ENCODE measurements around the gene DHRS12.

The DHRS12 gene

DNA sequence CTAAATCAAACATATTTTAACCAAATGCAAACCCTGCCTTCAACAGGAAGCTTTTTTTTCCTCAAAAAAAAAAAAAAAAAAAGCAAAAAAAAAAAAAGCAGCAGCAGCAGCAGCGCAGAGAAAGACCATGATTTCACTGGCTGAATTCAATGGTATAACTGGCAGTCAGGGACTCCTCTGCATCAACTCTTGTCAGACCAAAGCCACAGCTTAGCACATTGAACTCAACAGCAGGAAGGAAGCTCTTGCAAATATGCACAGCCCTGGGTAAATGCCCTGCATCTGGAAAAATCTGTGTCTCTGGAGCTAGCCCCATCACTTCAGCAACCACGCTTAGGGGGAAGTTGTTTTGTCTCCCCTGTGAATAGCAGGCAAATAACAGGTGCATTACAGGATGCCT is 17.6 kb upstream of the DHRS12 start:
- Mint-ChIP-seq H3K27ac (peak overlapping the region; percentile 98), H3K27me3 (no peaks in the 10 kb centered on the region), H3K4me1 (ENCODE audit: low read depth) (peaks cover 100% of the 10 kb centered on the region), H3K36me3 (ENCODE audit: low read depth) (no peaks in the 10 kb centered on the region), H3K4me3 (peak overlapping the region; percentile 79), H3K9me3 (no peaks in the 10 kb centered on the region)

DNA sequence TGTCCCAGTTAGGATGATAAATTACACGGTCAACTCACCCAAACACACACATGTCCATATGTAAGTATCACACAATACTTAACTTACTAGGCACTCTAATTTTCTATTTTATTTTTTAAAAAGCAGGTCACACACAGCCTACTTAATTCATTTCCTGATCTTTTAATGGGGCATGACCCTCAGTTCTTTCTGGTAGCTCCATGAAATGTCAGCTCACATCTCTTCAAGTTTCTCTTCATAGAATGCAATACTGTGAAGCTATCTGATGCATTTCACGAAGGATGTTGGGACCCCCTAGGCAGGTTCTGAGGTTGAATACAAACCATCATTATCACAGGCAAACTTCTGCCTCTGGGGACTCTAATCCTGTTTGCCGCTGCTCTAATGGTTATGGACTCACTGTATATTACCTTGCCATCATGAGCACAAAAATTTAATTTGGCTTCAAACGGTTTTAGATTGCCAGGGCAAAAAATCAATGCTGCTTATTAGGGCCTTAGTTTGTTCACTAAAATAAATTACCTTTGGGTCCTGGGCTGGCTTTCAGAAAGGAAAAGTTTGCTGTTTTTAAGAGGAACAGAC is 16.1 kb upstream of the DHRS12 start:
- H3K4me3 Mint-ChIP-seq: peak overlapping the region; percentile 79
- peak overlapping the region; percentile 98 for H3K27ac Mint-ChIP-seq
- no peaks in the 10 kb centered on the region for H3K36me3 Mint-ChIP-seq (ENCODE audit: low read depth)
- H3K27me3 Mint-ChIP-seq: no peaks in the 10 kb centered on the region
- peaks cover 100% of the 10 kb centered on the region for H3K4me1 Mint-ChIP-seq (ENCODE audit: low read depth)
- H3K9me3 Mint-ChIP-seq: no peaks in the 10 kb centered on the region

DNA sequence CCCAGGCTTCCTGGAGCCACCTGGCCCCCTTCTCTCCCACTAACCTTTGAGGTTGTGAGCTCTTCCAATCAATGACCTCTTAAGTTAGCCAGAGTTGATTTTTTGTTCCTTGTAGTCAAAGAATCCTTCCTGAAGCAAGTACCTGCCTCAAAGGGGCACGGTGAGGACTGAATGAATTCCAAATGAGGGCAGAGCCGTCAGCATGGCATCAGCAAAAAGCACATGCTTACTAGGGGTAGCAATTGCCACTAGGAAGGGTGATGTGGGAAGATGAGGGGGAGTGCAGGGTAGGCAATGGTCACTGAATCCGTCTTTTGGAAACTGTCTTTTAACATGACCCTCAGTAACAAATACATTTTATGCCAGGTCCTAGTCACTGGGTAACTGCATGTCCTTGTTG is 15.6 kb upstream of the DHRS12 start:
- no peaks in the 10 kb centered on the region for H3K9me3 Mint-ChIP-seq
- peak overlapping the region; percentile 98 for H3K27ac Mint-ChIP-seq
- H3K4me3 Mint-ChIP-seq: peak overlapping the region; percentile 79
- H3K27me3 Mint-ChIP-seq: no peaks in the 10 kb centered on the region
- peaks cover 100% of the 10 kb centered on the region for H3K4me1 Mint-ChIP-seq (ENCODE audit: low read depth)
- H3K36me3 Mint-ChIP-seq (ENCODE audit: low read depth): no peaks in the 10 kb centered on the region

DNA sequence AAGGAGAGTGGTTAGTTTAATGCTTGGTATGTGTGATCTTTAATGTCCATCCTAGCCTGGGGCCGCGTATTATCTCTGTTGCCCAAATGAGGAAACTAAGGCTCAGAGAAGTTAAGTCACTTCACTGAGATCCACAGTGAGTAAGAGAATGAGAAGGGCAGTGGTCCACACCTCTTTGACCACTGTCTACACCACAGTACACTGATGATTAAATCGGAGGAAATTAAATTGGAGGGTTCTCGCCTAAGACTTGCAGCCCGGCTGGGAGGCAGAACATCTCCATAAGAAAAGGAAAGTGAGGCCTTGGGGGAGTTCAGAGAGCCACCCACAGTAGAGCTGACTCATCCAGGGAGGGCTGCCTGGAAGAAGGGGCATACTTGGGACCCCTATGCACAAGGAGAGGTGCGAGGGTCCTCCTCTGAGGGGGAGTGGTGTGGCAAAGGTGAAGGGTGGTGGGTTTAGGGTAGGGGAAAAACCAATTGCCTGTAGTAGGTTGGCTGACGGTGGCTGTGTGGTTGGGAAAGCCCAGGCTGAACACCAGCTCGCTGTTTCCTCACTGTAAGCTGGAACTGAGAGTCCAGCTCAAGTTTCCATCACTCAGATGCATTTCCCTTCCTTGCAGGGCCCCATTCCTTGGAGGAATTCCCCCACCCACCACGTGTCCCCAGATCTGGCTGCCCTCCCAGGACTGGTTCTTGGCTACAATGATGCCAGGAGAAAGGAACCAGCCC is 15.0 kb upstream of the DHRS12 start:
- peak overlapping the region; percentile 98 for H3K27ac Mint-ChIP-seq
- H3K4me1 Mint-ChIP-seq (ENCODE audit: low read depth): peaks cover 100% of the 10 kb centered on the region
- H3K27me3 Mint-ChIP-seq: no peaks in the 10 kb centered on the region
- H3K36me3 Mint-ChIP-seq (ENCODE audit: low read depth): no peaks in the 10 kb centered on the region
- peak overlapping the region; percentile 79 for H3K4me3 Mint-ChIP-seq
- H3K9me3 Mint-ChIP-seq: no peaks in the 10 kb centered on the region

DNA sequence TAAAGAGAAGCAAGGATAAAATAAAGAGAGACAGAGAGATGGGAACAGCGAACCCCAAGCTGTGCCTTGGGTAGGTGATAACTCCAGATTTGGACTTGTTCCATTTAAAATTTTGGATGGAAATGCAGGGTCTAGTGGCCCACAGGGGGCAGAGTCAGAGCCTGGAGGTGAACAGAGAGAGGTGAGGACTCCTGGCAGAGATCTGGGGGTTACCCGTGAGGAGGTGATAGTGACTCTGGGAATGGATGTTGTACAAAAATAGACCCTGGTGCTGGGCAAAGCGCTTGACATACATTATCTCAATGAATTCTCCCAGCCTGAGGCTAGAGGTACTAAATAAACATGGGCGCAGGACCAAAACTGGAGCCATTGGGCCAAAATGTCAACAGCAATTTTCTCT is 14.3 kb upstream of the DHRS12 start:
- Mint-ChIP-seq H3K4me1 (ENCODE audit: low read depth) (peaks cover 99% of the 10 kb centered on the region), H3K4me3 (peak overlapping the region; percentile 79), H3K9me3 (no peaks in the 10 kb centered on the region), H3K36me3 (ENCODE audit: low read depth) (no peaks in the 10 kb centered on the region), H3K27ac (peak overlapping the region; percentile 98), H3K27me3 (no peaks in the 10 kb centered on the region)

DNA sequence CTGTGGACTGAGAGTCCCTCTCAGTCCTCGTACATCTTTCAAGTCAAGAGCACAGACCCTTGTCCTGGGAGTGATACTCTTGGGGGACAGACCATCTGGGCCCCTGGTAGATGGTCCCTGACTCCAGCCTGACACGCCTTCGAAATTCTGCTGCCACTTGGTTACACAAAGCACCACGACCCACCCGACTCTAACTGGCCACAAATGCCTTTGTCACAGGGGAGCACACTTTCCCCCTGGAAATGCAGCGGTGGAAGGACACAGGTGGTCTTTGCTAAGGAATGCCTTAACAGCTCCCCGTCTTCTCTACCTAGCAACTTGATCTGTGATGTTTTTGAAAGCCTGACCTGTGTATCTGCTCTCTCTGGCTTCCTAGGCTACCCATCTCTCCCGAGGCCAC is 13.8 kb upstream of the DHRS12 start:
- Mint-ChIP-seq H3K4me1 (ENCODE audit: low read depth) (peaks cover 99% of the 10 kb centered on the region), H3K27ac (peak overlapping the region; percentile 98), H3K4me3 (peak overlapping the region; percentile 79), H3K9me3 (no peaks in the 10 kb centered on the region), H3K36me3 (ENCODE audit: low read depth) (no peaks in the 10 kb centered on the region), H3K27me3 (no peaks in the 10 kb centered on the region)

DNA sequence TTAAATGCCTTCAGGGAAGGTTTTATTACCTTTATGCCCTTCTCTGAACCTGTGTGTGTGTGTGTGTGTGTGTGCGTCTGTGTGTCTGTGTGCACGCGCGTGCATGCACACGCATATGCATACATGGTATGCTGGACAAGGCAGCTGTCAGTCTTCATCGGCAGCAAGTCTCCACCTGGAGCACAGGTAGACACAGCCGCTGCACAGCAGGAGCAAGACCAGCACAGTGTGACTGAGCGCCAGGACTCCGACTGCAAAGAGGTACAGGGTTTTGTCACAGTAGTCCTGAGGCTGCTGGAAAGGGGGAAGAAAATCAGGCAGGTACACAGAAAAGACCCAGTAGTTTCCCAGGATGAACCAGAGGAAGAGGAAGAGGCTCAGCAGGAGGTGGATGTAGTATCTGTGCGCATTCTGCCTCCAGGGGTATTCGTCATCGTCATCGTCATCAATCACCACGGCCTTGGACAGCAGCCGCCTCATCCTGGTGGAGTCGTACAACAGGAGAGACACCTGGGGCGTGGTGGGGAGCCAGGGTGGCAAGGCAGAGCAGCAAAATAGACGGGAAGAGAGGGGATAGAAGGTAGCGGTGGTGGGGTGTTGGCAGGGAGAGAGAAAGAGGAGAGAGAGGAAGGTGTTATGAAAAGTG is 12.8 kb upstream of the DHRS12 start:
- Mint-ChIP-seq H3K27ac (peak overlapping the region; percentile 56), H3K9me3 (no peaks in the 10 kb centered on the region), H3K4me1 (ENCODE audit: low read depth) (peaks cover 99% of the 10 kb centered on the region), H3K36me3 (ENCODE audit: low read depth) (no peaks in the 10 kb centered on the region), H3K27me3 (no peaks in the 10 kb centered on the region), H3K4me3 (no peak overlapping the region)

DNA sequence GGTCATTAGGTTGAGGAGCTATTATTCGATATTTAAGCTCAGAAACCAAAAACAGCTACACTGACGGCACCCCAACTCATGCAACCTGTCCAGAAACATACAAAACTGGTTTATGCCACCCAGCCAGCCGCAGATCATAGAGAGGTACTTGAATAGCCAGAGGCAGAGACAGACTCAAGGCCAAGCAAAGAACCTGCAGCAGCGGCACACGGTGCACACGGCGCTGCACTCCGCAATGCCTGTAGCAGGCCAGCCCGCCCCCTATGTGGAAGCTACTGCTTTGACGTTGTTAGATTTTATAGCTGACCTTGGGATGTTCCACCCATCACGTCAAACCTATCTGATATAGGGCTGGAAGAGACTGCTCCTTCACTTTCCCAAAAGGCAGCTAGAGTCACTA is 11.9 kb upstream of the DHRS12 start:
- Mint-ChIP-seq H3K36me3 (ENCODE audit: low read depth) (no peaks in the 10 kb centered on the region), H3K27ac (peak overlapping the region; percentile 83), H3K9me3 (no peaks in the 10 kb centered on the region), H3K4me1 (ENCODE audit: low read depth) (peaks cover 99% of the 10 kb centered on the region), H3K4me3 (peak overlapping the region; percentile 61), H3K27me3 (no peaks in the 10 kb centered on the region)

DNA sequence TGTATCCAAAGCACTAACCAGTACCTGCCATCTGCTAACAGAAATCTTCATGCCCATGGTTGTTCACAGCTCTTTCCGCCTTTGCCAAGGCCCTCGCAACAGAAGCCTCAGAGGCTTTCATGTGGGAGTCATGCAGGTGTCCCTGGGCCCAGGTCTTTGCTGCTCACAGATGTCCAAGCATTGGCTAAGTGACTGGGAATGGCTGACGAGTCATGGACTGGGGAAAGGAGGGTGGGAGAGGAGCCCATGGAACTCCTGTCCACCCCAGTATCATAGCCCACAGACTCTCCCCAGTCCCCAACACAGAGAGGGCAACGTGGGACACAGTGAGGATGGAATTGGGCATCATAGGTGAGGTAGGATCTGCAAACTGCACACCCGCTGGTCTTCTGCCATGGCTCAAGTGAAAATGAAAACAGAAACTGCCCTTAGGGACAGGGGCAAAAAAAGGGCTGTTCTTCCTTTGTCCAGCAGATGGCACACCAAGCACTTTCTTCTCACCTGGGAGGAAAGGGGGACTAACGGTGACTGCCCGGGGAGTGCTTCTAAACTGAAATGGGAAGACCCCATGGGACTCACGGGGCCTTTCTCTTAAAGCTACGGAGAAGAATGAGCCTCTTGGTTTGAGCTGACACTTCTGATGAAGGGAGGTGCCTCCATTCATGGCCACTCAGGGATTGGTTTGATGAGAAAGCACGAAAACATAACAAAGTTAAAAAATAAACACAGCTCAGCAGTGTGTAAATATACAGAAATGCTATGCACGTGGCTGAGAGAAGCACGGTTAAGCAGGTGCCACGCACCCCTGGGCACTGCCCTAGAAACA is 11.1 kb upstream of the DHRS12 start:
- Mint-ChIP-seq H3K27me3 (no peaks in the 10 kb centered on the region), H3K27ac (peak overlapping the region; percentile 83), H3K4me1 (ENCODE audit: low read depth) (peaks cover 93% of the 10 kb centered on the region), H3K4me3 (peak overlapping the region; percentile 61), H3K36me3 (ENCODE audit: low read depth) (no peaks in the 10 kb centered on the region), H3K9me3 (no peaks in the 10 kb centered on the region)

DNA sequence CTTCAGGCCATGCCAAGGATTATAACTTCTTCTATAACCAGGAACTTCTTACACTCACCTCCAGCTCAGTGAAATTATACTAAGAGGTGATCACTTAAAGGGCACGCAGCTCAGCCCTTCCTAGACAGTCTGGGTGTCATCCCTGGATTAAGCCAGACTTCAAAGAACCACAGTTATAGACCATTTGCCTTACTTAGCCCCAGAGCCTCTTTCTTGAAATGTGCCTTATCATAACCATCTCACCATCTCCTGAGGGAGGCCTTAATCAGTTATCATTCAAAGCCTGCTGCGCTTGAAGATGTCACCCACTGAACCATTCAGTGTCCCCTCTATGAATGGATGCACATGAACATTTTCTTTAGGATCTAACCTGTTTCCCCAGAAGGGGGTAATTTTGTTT is 10.1 kb upstream of the DHRS12 start:
- Mint-ChIP-seq H3K27me3 (no peaks in the 10 kb centered on the region), H3K27ac (peak overlapping the region; percentile 83), H3K36me3 (ENCODE audit: low read depth) (peaks cover 3% of the 10 kb centered on the region), H3K4me3 (no peak overlapping the region), H3K4me1 (ENCODE audit: low read depth) (peaks cover 83% of the 10 kb centered on the region), H3K9me3 (no peaks in the 10 kb centered on the region)

DNA sequence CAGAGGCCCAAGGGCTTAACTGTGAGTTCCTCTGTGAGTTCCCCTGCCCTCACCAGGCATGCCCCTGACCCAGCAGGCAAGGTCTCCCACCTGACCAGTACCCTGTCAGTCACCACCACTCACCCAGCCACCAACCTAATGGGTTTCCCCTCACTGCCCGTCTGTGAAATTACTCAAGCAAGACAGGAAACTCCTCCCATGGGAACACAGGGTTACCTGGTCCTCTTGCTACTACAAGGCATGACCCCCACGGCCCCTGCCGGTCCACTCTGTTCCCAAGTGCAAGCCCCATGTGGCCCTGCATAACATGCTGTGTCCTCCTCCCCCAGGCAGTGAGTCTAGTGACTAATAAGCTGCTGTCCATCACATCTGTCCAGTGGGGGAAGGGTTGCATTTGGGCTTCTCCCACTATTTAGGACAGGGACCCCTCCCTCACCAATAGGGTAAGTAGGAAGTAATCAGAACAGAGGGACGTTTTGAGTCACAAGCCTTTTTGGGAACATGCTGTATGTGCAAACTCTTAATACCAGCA is 8.0 kb upstream of the DHRS12 start:
- Mint-ChIP-seq H3K9me3 (no peaks in the 10 kb centered on the region), H3K27me3 (no peaks in the 10 kb centered on the region), H3K4me3 (no peak overlapping the region), H3K4me1 (ENCODE audit: low read depth) (peaks cover 62% of the 10 kb centered on the region), H3K27ac (peak overlapping the region; percentile 87), H3K36me3 (ENCODE audit: low read depth) (peaks cover 7% of the 10 kb centered on the region)

DNA sequence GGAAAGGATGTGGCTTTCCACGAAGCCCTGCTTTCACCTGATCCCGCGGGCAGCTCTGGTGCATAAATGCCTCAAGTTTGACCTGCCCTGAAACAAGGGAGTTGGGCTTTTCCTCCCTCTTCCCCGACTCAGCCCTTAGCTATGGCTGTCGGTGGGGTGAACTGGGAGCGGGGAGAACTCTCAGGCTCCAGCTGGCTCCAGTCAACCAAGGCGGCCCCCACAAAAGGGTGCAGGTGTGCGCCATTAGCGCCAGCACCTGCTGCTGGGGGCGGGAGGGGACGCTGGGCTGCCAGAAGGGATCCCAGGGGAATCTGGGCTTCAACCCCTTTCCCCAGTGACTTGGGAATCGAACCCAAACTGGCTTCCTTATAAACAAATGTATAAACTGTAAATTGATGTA is 7.1 kb upstream of the DHRS12 start:
- Mint-ChIP-seq H3K36me3 (ENCODE audit: low read depth) (peaks cover 7% of the 10 kb centered on the region), H3K27me3 (no peaks in the 10 kb centered on the region), H3K4me3 (no peak overlapping the region), H3K27ac (peak overlapping the region; percentile 87), H3K9me3 (no peaks in the 10 kb centered on the region), H3K4me1 (ENCODE audit: low read depth) (peaks cover 60% of the 10 kb centered on the region)

DNA sequence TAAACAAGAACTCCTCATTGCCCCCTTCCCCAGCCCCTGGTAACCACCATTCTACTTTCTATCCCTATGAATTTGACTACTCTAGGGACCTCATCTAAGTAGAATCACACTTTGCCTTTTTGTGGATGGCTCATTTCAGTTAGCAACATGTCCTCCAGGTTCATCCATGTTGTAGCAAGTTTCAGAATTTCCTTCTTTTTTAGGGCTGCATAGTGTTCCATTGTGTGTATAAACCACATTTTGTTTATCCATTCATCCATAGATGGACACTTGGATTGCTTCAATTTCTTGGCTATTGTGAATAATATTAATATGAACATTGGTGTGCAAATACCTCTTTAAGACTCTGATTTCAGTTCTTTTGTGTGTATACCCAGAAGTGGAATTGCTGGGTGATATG is 4.8 kb upstream of the DHRS12 start:
- Mint-ChIP-seq H3K4me3 (no peak overlapping the region), H3K27ac (no peak overlapping the region), H3K9me3 (no peaks in the 10 kb centered on the region), H3K4me1 (ENCODE audit: low read depth) (peaks cover 56% of the 10 kb centered on the region), H3K27me3 (no peaks in the 10 kb centered on the region), H3K36me3 (ENCODE audit: low read depth) (peaks cover 17% of the 10 kb centered on the region)

DNA sequence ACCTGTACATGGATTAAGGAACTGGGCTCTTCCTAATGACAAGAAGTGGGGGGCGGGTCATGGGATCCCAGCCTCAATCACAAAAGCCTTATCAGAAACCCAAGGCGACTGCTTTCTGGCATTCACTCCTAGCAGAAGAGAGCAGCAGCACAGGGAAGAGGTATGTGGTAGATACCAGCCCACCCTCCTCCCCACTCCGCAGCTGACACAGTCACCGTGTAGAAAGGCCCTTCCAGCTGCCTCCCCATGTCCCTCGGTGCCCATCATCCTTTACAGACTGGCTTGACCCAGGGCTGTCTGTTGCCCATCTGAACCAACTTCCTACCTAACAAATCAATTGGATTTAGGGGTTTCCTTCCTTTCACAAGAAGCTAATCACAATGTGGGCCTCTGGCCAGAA is 3.1 kb upstream of the DHRS12 start:
- no peak overlapping the region for H3K4me3 Mint-ChIP-seq
- peak overlapping the region; percentile 26 for H3K27ac Mint-ChIP-seq
- no peaks in the 10 kb centered on the region for H3K9me3 Mint-ChIP-seq
- H3K36me3 Mint-ChIP-seq (ENCODE audit: low read depth): peaks cover 17% of the 10 kb centered on the region
- no peaks in the 10 kb centered on the region for H3K27me3 Mint-ChIP-seq
- H3K4me1 Mint-ChIP-seq (ENCODE audit: low read depth): peaks cover 54% of the 10 kb centered on the region

DNA sequence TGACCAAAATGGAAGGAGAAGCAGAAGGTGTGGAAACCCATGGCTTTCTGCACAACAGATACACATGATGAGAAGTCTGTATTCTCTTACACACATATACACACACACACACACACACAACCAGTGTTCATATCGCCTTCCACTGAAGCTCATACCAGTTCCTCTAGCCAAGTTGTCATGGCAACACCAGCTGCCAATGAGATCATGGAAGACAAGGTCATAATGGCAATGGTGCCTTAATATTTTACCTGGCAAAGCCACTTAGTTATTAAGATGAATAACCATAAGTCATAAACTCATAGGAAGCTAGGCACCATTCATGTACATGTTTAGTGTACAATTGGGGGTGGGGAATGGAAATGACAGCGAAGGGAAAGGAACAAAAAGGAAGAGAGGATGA is 2.6 kb upstream of the DHRS12 start:
- Mint-ChIP-seq H3K36me3 (ENCODE audit: low read depth) (peaks cover 17% of the 10 kb centered on the region), H3K4me3 (no peak overlapping the region), H3K27me3 (no peaks in the 10 kb centered on the region), H3K4me1 (ENCODE audit: low read depth) (peaks cover 54% of the 10 kb centered on the region), H3K27ac (no peak overlapping the region), H3K9me3 (no peaks in the 10 kb centered on the region)
